ENCODE data around the gene MAPK4.

- no peak for TF ChIP-seq POLR2A (IDR thresholded peaks at IDR 0.05)
- no peak for TF ChIP-seq CTCF (IDR thresholded peaks at IDR 0.05)
Measured at GRCh38 chr18:50582500-50582899, 22.6 kb downstream of the MAPK4 start.

Data from esophagus squamous epithelium (tissue), 4 donors.